ENCODE measurements around the gene TMEM88. TPM values are rescaled to one million over a fixed set of nuclear protein-coding genes. Genes with fewer than 3 reads are reported as not detected.
A peak's percentile ranks its signal among the peaks of the same experiment; 100 is the strongest.

The TMEM88 gene
- total RNA-seq, 1 donor from 2014 or later = 1.7 TPM

GRCh38 chr17:7843536-7844291 lies 11.2 kb upstream of the TMEM88 start:
- DNase-seq (ENCODE audit: low spot score) = peak; percentile 86

GRCh38 chr17:7844292-7845154 lies 10.3 kb upstream of the TMEM88 start:
- DNase-seq (ENCODE audit: low spot score) = peak; percentile 98

GRCh38 chr17:7845359-7846062 lies 9.4 kb upstream of the TMEM88 start:
- DNase-seq (ENCODE audit: low spot score) = no peak

GRCh38 chr17:7846063-7846735 lies 8.7 kb upstream of the TMEM88 start:
- no peak for DNase-seq (ENCODE audit: low spot score)

GRCh38 chr17:7846765-7847661 lies 7.9 kb upstream of the TMEM88 start:
- no peak for DNase-seq (ENCODE audit: low spot score)

GRCh38 chr17:7848131-7848579 lies 6.7 kb upstream of the TMEM88 start:
- no peak for DNase-seq (ENCODE audit: low spot score)

- DNase-seq (ENCODE audit: low spot score) = no peak
Observed at GRCh38 chr17:7848739-7849129, 6.1 kb upstream of the TMEM88 start.

GRCh38 chr17:7849130-7849750 lies 5.6 kb upstream of the TMEM88 start:
- no peak for DNase-seq (ENCODE audit: low spot score)

- DNase-seq (ENCODE audit: low spot score) = no peak
Observed at GRCh38 chr17:7849751-7850504, 4.9 kb upstream of the TMEM88 start.

- DNase-seq (ENCODE audit: low spot score) = no peak
Observed at GRCh38 chr17:7850701-7851437, 4.0 kb upstream of the TMEM88 start.

GRCh38 chr17:7851438-7852261 lies 3.2 kb upstream of the TMEM88 start:
- DNase-seq (ENCODE audit: low spot score) = peak; percentile 90

GRCh38 chr17:7852262-7852670 lies 2.6 kb upstream of the TMEM88 start:
- DNase-seq (ENCODE audit: low spot score) = no peak

- no peak for DNase-seq (ENCODE audit: low spot score)
Observed at GRCh38 chr17:7852919-7853690, 1.8 kb upstream of the TMEM88 start.

- peak; percentile 1 for DNase-seq (ENCODE audit: low spot score)
Observed at GRCh38 chr17:7853691-7854038, 1.2 kb upstream of the TMEM88 start.

GRCh38 chr17:7854078-7854777 lies 638 bp upstream of the TMEM88 start:
- no peak for DNase-seq (ENCODE audit: low spot score)

- DNase-seq (ENCODE audit: low spot score) = no peak
Observed at GRCh38 chr17:7855660-7856010, 769 bp downstream of the TMEM88 start.
